Fibroblast of skin of scalp (primary cell): Measurements from ENCODE around the gene SAMD13. TPM values are rescaled to one million over a fixed set of nuclear protein-coding genes. Genes with fewer than 3 reads are reported as not detected.
A peak's percentile ranks its signal among the peaks of the same experiment; 100 is the strongest.

Experiments used
- DNase-seq: peaks from one replicate; pipeline ENCODE4 v3.0.0-alpha.2; 2013
- polyA plus RNA-seq, 2 experiments: library from polyadenylated mRNA; unstranded; fragments of 120-200 nt; gene quantifications; one replicate each; pipeline ENCODE4 v1.2.1, GENCODE V29; 2013; ENCODE audit not compliant: insufficient read length in 2 of 2

The SAMD13 gene
- 0.26 TPM for polyA plus RNA-seq (2013, experiment 1 of 2; ENCODE audit: insufficient read length)
- polyA plus RNA-seq (2013, experiment 2 of 2; ENCODE audit: insufficient read length): 0.52 TPM

- peak; percentile 57 for DNase-seq
These were observed at the start of gene SAMD13 for GRCh38 chr1:84301004-84301784. Gene SAMD13 (plus strand): TSS chr1:84301708. CDS start chr1:84303235, 1,527 bp downstream.

GRCh38 chr1:84253036-84253435 lies 48.5 kb upstream of the SAMD13 start:
- DNase-seq: peak; percentile 65

- DNase-seq: peak; percentile 76
These were observed 47.6 kb upstream of the SAMD13 start for GRCh38 chr1:84253891-84254290.

GRCh38 chr1:84254703-84255238 lies 46.7 kb upstream of the SAMD13 start:
- no peak for DNase-seq

GRCh38 chr1:84255582-84255981 lies 45.9 kb upstream of the SAMD13 start:
- DNase-seq: no peak

GRCh38 chr1:84257617-84258016 lies 43.9 kb upstream of the SAMD13 start:
- DNase-seq: no peak

- DNase-seq: no peak
These were observed 42.1 kb upstream of the SAMD13 start for GRCh38 chr1:84259376-84259775.

GRCh38 chr1:84259989-84260388 lies 41.5 kb upstream of the SAMD13 start:
- no peak for DNase-seq

GRCh38 chr1:84260852-84261518 lies 40.5 kb upstream of the SAMD13 start:
- no peak for DNase-seq

GRCh38 chr1:84264961-84265360 lies 36.5 kb upstream of the SAMD13 start:
- no peak for DNase-seq

- DNase-seq: no peak
These were observed 35.6 kb upstream of the SAMD13 start for GRCh38 chr1:84265867-84266266.

- no peak for DNase-seq
These were observed 34.8 kb upstream of the SAMD13 start for GRCh38 chr1:84266748-84267147.

GRCh38 chr1:84267476-84267875 lies 34.0 kb upstream of the SAMD13 start:
- DNase-seq: no peak

GRCh38 chr1:84268346-84268745 lies 33.2 kb upstream of the SAMD13 start:
- no peak for DNase-seq

GRCh38 chr1:84269306-84269705 lies 32.2 kb upstream of the SAMD13 start:
- DNase-seq: no peak

GRCh38 chr1:84271441-84272151 lies 29.9 kb upstream of the SAMD13 start:
- no peak for DNase-seq

GRCh38 chr1:84272401-84272800 lies 29.1 kb upstream of the SAMD13 start:
- no peak for DNase-seq

GRCh38 chr1:84277343-84278059 lies 24.0 kb upstream of the SAMD13 start:
- DNase-seq: no peak

- DNase-seq: no peak
These were observed 22.6 kb upstream of the SAMD13 start for GRCh38 chr1:84278905-84279304.

- DNase-seq: no peak
These were observed 20.6 kb upstream of the SAMD13 start for GRCh38 chr1:84280912-84281311.

GRCh38 chr1:84282780-84283333 lies 18.7 kb upstream of the SAMD13 start:
- no peak for DNase-seq

- DNase-seq: no peak
These were observed 18.1 kb upstream of the SAMD13 start for GRCh38 chr1:84283381-84283780.
